A549 (cell line): Measurements from ENCODE around the gene CCNQ. TPM values are rescaled to one million over a fixed set of nuclear protein-coding genes. Genes with fewer than 3 reads are reported as not detected.

Source experiments
- ATAC-seq, 2 experiments: fragments of 200-7000 bp in 1 of 2; fragments of >200 bp in 1 of 2; cut with Nextera tagmentation in 1 of 2; cut with Tn5 transposase in 1 of 2; 3 replicates each; pipeline versions ENCODE4 v1.8.0 to v1.9.1; 2018 to 2020; ENCODE audit warnings: mild to moderate bottlenecking in 1 of 2, moderate library complexity in 1 of 2
- CTCF ChIA-PET: fragments of 300-600 bp; sonication (Branson Sonifier 250); formaldehyde crosslinking; extraction: SDS; loops from one replicate; lab custom pipeline; 2021; ENCODE audit warnings: antibody characterized with exemption, inconsistent platforms; lab: Yijun Ruan, JAX
- POLR2A ChIA-PET: fragments of 350-600 bp; formaldehyde crosslinking; extraction: SDS; loops from one replicate; lab custom pipeline; 2021; ENCODE audit warnings: antibody characterized with exemption, inconsistent platforms; lab: Yijun Ruan, JAX
- DNase-seq, 2 experiments: peaks; one replicate each; pipeline versions ENCODE4 v3.0.0 to v3.0.0-alpha.2; 2011 to 2016; ENCODE audit warnings: low read depth in 1 of 2, low spot score in 1 of 2
- FAIRE-seq: peaks from 2 replicates; lab custom pipeline; 2011; peaks lifted over from hg19 to GRCh38; lab: Jason Lieb, UNC
- H3K27ac ChIP-seq, 2 experiments: fragments of >200 bp; sonication (Bioruptor Twin); formaldehyde crosslinking; 3 replicates each; pipeline ENCODE4 v1.5.1; 2016 to 2017
- H3K4me1 ChIP-seq: fragments of >200 bp; sonication (Bioruptor Twin); formaldehyde crosslinking; 3 replicates; pipeline ENCODE4 v1.6.1; 2016
- H3K4me2 ChIP-seq: fragments of >200 bp; sonication (Bioruptor Twin); formaldehyde crosslinking; 3 replicates; pipeline ENCODE4 v1.6.1; 2016
- H3K4me3 ChIP-seq: fragments of >200 bp; sonication (Bioruptor Twin); formaldehyde crosslinking; 3 replicates; pipeline ENCODE4 v1.5.1; 2016
- H3K9me3 ChIP-seq: fragments of >200 bp; sonication (Bioruptor Twin); formaldehyde crosslinking; 3 replicates; pipeline ENCODE4 v1.6.1; 2016
- CBX2 ChIP-seq: fragments of 200-600 bp; sonication (generic); IDR thresholded peaks from 2 replicates; pipeline ENCODE4 v1.6.1; 2016; ENCODE audit warnings: low read depth, mild to moderate bottlenecking, borderline replicate concordance
- CEBPB ChIP-seq, 2 experiments: fragments of >200 bp in 1 of 2; sonication (Bioruptor Twin) in 1 of 2; formaldehyde crosslinking in 1 of 2; IDR thresholded peaks; 2 replicates each; pipeline ENCODE4 v1.6.1; 2012 to 2016
- EHMT2 ChIP-seq: fragments of 200-600 bp; sonication (generic); IDR thresholded peaks from 2 replicates; pipeline ENCODE4 v1.6.1; 2016; ENCODE audit warnings: antibody characterized with exemption, low read depth, mild to moderate bottlenecking, moderate library complexity
- ELK1 ChIP-seq: fragments of 150-350 bp; IDR thresholded peaks from 2 replicates; pipeline ENCODE4 v1.6.1; 2014; ENCODE audit warnings: low read depth, mild to moderate bottlenecking, low read length
- ESRRA ChIP-seq: fragments of 150-350 bp; IDR thresholded peaks from 2 replicates; pipeline ENCODE4 v1.6.1; 2014; ENCODE audit warnings: mild to moderate bottlenecking, low read length, borderline replicate concordance
- FOSB ChIP-seq: fragments of 250-450 bp; sonication (Bioruptor Pico); IDR thresholded peaks from 2 replicates; pipeline ENCODE4 v1.5.0; 2020; ENCODE audit warnings: mild to moderate bottlenecking, moderate library complexity
- FOXS1 ChIP-seq: fragments of 250-450 bp; sonication (Bioruptor Pico); IDR thresholded peaks from 2 replicates; pipeline ENCODE4 v1.5.0; 2020; ENCODE audit warnings: mild to moderate bottlenecking, moderate library complexity
- HMGXB4 ChIP-seq: fragments of 250-450 bp; sonication (Bioruptor Pico); IDR thresholded peaks from 2 replicates; pipeline ENCODE4 v1.5.0; 2021; ENCODE audit warnings: mild to moderate bottlenecking, moderate library complexity, borderline replicate concordance
- KDM5A ChIP-seq: fragments of 200-600 bp; sonication (generic); IDR thresholded peaks from 2 replicates; pipeline ENCODE4 v1.6.1; 2016; ENCODE audit warnings: antibody characterized with exemption, mild to moderate bottlenecking
- MAFK ChIP-seq: fragments of 450-650 bp; IDR thresholded peaks from 2 replicates; pipeline ENCODE4 v1.6.1; 2014; ENCODE audit not compliant: partially characterized antibody
- MAZ ChIP-seq: fragments of 150-350 bp; IDR thresholded peaks from 2 replicates; pipeline ENCODE4 v1.6.1; 2014; ENCODE audit warnings: antibody characterized with exemption, low read depth, low read length, borderline replicate concordance
- MYC ChIP-seq: IDR thresholded peaks from 2 replicates; pipeline ENCODE4 v1.6.1; 2012; ENCODE audit warnings: mild to moderate bottlenecking, inconsistent platforms, low read length, improper control_type of control experiment, borderline replicate concordance
- NPAS2 ChIP-seq: fragments of 250-450 bp; sonication (Bioruptor Pico); IDR thresholded peaks from 2 replicates; pipeline ENCODE4 v1.8.0; 2022; ENCODE audit warnings: mild to moderate bottlenecking, moderate library complexity, borderline replicate concordance
- POLR2A ChIP-seq: IDR thresholded peaks from 2 replicates; pipeline ENCODE4 v1.6.1; 2012; ENCODE audit warnings: mild to moderate bottlenecking, low read length
- POLR2AphosphoS2 ChIP-seq: conservative IDR thresholded peaks from 2 replicates; pipeline ENCODE4 v1.6.1; 2012; ENCODE audit warnings: low read length, improper control_type of control experiment, inconsistent platforms
- RCOR1 ChIP-seq: fragments of 150-350 bp; IDR thresholded peaks from 2 replicates; pipeline ENCODE4 v1.6.1; 2014; ENCODE audit warnings: antibody characterized with exemption, low read length, low read depth
- REST ChIP-seq: fragments of 200-600 bp; sonication (generic); IDR thresholded peaks from 2 replicates; pipeline ENCODE4 v1.6.1; 2016; ENCODE audit warnings: antibody characterized with exemption, mild to moderate bottlenecking, moderate library complexity
- USF2 ChIP-seq: fragments of 450-650 bp; IDR thresholded peaks from 2 replicates; pipeline ENCODE4 v1.6.1; 2014; ENCODE audit warnings: antibody characterized with exemption
- ZC3H11A ChIP-seq: fragments of 450-650 bp; IDR thresholded peaks from 2 replicates; pipeline ENCODE4 v1.6.1; 2014; ENCODE audit warnings: antibody characterized with exemption, mild to moderate bottlenecking
- ZFP36 ChIP-seq: fragments of 450-650 bp; IDR thresholded peaks from 2 replicates; pipeline ENCODE4 v1.6.1; 2014; ENCODE audit warnings: borderline replicate concordance; ENCODE audit not compliant: partially characterized antibody
- ZSCAN20 ChIP-seq: fragments of 250-450 bp; sonication (Bioruptor Pico); IDR thresholded peaks from 2 replicates; pipeline ENCODE4 v1.8.0; 2022; ENCODE audit warnings: mild to moderate bottlenecking, moderate library complexity
- WGBS: methylation state at CpG from one replicate; pipeline ENCODE4 v1.1.6; 2017; ENCODE audit errors: missing lambda C conversion rate; 5-methylcytosine and 5-hydroxymethylcytosine counted together
- polyA plus RNA-seq, 4 experiments: library from polyadenylated mRNA; depleted of rRNA in 3 of 4; stranded (reverse); fragments of >200 nt; fragmentation: RNase III in 1 of 4; extraction: RNeasy Plus Mini Kit Qiagen cat#74134 plus additional on column Dnase treatment in 1 of 4; gene quantifications; 2 replicates in 3 of 4; 3 replicates in 1 of 4; pipeline ENCODE4 v1.2.3, GENCODE V29; 2011 to 2017
- TF ChIP-seq, protein P1 (sequence below): fragments of >200 bp; sonication (Bioruptor Twin); formaldehyde crosslinking; IDR thresholded peaks from 3 replicates; pipeline ENCODE4 v1.5.1; 2016

The CCNQ gene
- polyA plus RNA-seq, 2 of the 4 experiments (the other 2 are of a cell fraction): 25.6 to 32.0 TPM

DNA sequence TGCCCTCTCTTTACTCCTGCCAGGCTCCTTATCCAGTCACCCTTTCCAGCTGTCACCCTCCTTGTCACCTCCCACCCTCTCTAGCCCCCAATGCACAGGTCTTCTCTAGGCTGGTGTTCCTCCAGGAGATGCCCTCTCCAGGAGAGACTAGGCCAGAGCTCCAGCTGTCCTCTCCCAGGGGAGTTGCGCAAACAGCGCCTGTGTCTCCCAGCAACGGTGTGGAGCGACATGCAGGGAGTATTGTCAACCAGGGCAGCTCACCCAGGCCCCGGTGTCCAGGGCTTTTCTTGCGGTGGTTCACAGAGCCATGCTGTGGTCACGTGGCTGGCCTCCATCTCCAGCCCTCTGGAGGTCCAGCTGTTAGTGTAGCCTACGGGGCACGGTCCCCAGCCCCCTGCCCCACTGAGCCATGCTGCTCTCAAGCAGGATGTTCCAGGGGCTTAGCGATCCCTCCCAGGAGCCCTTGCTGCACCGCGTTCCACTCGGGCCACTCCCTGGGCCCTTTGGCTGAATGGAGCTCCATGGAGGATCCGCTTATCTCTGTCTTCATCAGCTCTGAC is 34.8 kb downstream of the CCNQ start (continued):
- no peak for TF ChIP-seq ZC3H11A
- no peak for TF ChIP-seq ESRRA
- no peak for TF ChIP-seq FOSB (CRISPR knock-in tag)
- no peak for TF ChIP-seq FOXS1 (CRISPR knock-in tag)
- TF ChIP-seq MAZ: no peak
- no peak for TF ChIP-seq CBX2
- no peak for TF ChIP-seq NPAS2
- TF ChIP-seq, all 56 proteins: peak for 0

GRCh38 chrX:153562546-153562945 is 36.4 kb downstream of the CCNQ start:
- WGBS: 78% methylated on average over 7 of the region's 9 CpGs
- FAIRE-seq (no peak), ATAC-seq (no peak), DNase-seq (no peak)
- Histone ChIP-seq H3K9me3 (no peaks in the 10 kb centered on the region), H3K4me3 (no peak overlapping the region), H3K27ac (no peak overlapping the region), H3K4me2 (no peak overlapping the region), H3K4me1 (no peaks in the 10 kb centered on the region)
- ChIA-PET POLR2A (no interaction called here), CTCF (interaction anchor here (1.1 to 2.4 kb wide), 6 partner anchors 10 to 105 kb away, joined by 3 to 9 read pairs (median 5); no protein-coding TSS in a partner anchor)
- TF ChIP-seq MYC (no peak), POLR2AphosphoS2 (no peak), HMGXB4 (no peak)
- TF ChIP-seq, protein P1, sequence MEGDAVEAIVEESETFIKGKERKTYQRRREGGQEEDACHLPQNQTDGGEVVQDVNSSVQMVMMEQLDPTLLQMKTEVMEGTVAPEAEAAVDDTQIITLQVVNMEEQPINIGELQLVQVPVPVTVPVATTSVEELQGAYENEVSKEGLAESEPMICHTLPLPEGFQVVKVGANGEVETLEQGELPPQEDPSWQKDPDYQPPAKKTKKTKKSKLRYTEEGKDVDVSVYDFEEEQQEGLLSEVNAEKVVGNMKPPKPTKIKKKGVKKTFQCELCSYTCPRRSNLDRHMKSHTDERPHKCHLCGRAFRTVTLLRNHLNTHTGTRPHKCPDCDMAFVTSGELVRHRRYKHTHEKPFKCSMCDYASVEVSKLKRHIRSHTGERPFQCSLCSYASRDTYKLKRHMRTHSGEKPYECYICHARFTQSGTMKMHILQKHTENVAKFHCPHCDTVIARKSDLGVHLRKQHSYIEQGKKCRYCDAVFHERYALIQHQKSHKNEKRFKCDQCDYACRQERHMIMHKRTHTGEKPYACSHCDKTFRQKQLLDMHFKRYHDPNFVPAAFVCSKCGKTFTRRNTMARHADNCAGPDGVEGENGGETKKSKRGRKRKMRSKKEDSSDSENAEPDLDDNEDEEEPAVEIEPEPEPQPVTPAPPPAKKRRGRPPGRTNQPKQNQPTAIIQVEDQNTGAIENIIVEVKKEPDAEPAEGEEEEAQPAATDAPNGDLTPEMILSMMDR: no peak

DNA sequence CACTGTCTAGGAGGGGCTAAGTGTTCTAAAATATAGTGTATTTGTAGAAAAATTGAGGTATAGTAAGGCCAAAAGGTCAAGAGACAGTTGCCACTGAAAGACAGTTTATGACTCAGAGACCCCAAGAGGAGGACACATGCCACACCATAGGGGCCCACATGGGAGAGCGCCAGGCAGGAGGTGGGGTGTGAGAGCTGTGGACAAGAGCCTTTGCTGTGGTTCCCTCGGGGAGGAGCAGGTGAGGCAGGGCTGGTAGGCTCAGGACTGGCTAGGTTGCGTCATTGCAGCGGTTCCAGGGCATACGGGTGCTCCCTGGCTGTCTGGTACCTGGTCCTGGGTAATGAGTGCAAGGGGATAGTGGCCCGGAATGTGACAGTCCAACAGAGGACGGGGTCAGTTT is 37.6 kb downstream of the CCNQ start:
- TF ChIP-seq RCOR1: no peak
- TF ChIP-seq KDM5A: no peak
- no peak for TF ChIP-seq ELK1
- no peak for TF ChIP-seq ZFP36
- no peak for TF ChIP-seq REST
- TF ChIP-seq FOXS1 (CRISPR knock-in tag): no peak
- TF ChIP-seq MYC: no peak
- no peak for TF ChIP-seq USF2
- no peak for TF ChIP-seq MAFK
- TF ChIP-seq CBX2: no peak
- TF ChIP-seq ZSCAN20: no peak
- TF ChIP-seq CEBPB (IDR thresholded peaks at IDR 0.05): no peak
- TF ChIP-seq EHMT2: no peak
- no peak for TF ChIP-seq NPAS2
- no peak for TF ChIP-seq POLR2A
- no peak for TF ChIP-seq FOSB (CRISPR knock-in tag)
- TF ChIP-seq, all 56 proteins: peak for 0
- WGBS: 70% methylated on average over 6 of the region's 7 CpGs
- H3K27ac ChIP-seq: no peak overlapping the region
- FAIRE-seq (no peak), ATAC-seq (no peak), DNase-seq (no peak)
- no peak overlapping the region for H3K4me3 ChIP-seq
- POLR2A ChIA-PET: no interaction called here
- no peak overlapping the region for H3K4me2 ChIP-seq
- H3K9me3 ChIP-seq: no peaks in the 10 kb centered on the region
- CTCF ChIA-PET: interaction anchor here (0.7 to 2.4 kb wide), 5 partner anchors 9 to 386 kb away, joined by 3 to 9 read pairs (median 4); no protein-coding TSS in a partner anchor
- no peaks in the 10 kb centered on the region for H3K4me1 ChIP-seq
